Measurements from ENCODE around the gene RCAN1.

DNA sequence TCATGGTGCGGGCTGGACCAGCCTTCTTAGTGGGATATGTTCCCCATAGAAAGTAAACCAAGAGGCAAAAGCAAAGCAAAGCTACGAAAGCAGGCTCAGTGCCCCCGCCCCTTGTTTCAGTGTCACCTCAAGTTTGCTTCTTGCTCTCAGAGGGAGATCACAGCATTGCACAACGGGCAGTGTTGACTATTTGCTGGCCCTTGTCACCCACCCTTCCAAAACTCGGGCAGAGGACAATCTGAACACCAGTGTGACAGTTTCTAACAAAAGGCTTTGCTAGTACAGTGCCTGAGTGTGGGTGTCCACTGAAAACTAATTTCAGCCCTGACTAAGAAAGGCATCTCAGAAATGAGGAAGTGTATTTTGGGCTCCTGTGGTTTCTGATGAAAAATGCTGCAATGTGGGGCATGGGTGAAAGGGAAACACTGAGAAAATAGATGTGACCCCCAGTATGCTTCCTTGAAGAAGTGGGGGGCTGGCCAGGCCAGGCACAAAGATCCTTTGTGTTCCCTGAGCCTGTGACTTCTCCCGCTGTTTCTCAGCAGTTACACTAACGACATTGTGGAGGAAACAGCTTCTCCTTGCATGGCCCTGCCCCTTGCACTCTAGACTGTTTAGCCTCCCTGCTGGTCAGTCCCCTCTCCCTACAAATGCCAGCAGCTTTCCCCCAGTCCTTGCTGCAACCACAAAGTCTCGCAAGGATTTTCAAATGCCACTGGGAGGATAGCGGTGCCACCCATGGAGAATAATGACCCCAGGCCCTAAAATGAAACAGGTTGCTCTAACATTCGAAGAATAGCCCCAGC is 69.6 kb downstream of the RCAN1 start:
- TF ChIP-seq CTCF (IDR thresholded peaks at IDR 0.05; ENCODE audit: low read depth, low read length) (no peak), EZH2phosphoT487 (IDR thresholded peaks at IDR 0.05; ENCODE audit: low read depth) (no peak)

All from OCI-LY3 (cell line).